HG03571 (cell line): Measurements from ENCODE around the gene TIMM9.
A peak's percentile ranks its signal among the peaks of the same experiment; 100 is the strongest.
"Not testable (repeated sequence)": the region's sequence is repeated elsewhere in the genome, so short reads cannot be mapped to it uniquely, and the experiment has no call there.

Source experiments
- ATAC-seq: cut with Tn5 transposase; IDR thresholded peaks from one replicate; pipeline ENCODE4 v1.9.1; 2021; ENCODE audit not compliant: unreplicated experiment

TIMM9 gene, protein sequence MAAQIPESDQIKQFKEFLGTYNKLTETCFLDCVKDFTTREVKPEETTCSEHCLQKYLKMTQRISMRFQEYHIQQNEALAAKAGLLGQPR

GRCh38 chr14:58427281-58428117, at the start of gene TIMM9, which contains the start of gene KIAA0586:
Gene TIMM9, minus strand, starts transcription at chr14:58427531. Its CDS starts 15,586 bp downstream, at chr14:58411945.
Gene KIAA0586, plus strand, starts transcription at chr14:58427719. Its CDS starts 546 bp downstream, at chr14:58428265.
- peak; percentile 82 for ATAC-seq

GRCh38 chr14:58476320-58476719, 49.0 kb upstream of the TIMM9 start:
- ATAC-seq, result no peak

DNA sequence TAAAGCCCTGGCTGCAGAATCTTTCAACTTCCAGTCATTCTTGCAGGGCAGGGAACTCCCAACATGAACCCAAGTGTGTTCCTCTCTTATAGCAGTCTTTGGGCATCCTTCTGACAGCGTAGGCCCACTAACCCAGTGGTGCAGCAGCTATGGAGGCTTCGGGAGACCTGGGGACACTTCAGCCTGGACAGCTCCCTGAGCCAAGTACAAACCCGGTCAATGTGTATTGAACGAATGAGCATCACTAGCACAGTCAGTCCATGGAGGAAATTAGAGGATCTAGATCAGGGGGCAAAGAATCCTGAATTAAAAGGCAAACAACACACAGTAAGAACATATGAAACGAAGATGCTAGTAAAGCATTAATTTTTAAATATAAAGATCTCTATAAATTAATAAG, 42.0 kb upstream of the TIMM9 start:
- ATAC-seq, result no peak

DNA sequence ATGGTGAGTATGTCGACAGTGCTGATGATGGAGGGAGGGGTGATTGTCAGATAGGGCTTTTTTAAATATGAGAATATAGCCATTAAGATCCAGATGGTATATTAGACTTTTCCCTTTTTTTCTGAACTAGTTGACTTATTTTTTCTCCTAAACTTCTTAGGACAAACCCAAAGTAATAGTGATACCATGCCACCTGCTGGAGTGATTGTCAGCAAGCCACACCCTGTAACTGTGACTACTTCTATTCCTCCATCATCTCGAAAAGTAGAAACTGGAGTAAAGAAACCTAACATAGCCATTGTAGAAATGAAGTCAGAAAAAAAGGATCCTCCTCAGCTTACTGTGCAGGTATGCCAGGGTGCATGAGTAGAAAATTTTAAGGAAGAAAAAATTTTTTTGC, 40.2 kb upstream of the TIMM9 start:
- no peak for ATAC-seq

DNA sequence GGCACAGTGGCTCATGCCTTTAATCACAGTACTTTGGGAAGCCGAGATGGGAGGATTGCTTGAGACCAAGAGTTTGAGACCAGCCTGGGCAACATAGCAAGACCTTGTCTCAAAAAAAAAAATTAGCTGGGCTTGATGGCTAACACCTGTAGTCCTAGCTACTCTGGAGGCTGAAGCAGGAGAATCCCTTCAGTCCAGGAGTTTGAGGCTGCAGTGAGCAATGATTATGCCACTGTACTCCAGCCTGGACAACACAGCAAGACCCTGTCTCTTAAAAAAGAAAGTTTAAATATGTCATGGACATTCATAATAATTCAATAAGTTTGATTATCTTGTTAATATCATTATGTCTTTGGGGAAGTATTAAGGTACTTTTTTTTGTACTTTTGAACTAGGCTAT, 39.1 kb upstream of the TIMM9 start:
- no peak for ATAC-seq

DNA sequence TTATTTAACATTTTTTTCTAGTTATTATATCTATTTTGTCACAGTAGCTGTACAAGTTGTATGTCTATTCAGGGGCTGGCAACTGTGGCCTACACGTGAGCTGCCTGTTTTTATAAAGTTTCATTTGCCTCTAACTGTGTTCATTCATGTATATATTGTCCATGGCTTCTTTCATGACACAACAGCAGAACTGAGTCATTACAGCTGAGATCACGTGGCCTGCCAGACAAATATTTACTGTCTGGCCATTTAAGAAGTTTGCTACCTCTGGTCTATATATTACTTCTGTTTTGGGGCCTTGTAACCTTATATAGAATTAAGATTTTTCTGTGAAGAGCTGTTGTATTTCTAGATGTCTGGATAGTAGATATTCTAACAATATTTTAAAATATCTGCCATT, 38.1 kb upstream of the TIMM9 start:
- ATAC-seq, result no peak

DNA sequence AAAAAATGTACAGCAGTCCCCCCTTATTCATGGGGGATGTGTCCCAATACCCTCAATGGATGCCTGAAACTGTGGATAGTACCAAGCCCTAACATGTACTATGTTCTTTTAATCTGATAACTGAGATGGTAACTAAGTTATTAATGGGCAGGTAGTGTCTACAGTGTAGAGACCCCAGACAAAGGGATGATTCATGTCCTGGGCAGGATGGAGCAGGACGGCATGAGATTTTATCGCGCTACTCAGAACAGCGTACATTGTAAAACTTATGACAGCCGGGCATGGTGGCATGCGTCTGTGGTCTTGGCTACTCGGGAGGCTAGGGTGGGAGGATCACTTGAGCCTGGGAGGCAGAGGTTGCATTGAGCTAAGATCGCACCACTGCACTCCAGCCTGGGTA, 37.3 kb upstream of the TIMM9 start:
- no peak for ATAC-seq

GRCh38 chr14:58463147-58463546, 35.8 kb upstream of the TIMM9 start:
- no peak for ATAC-seq

GRCh38 chr14:58460772-58461171, 33.4 kb upstream of the TIMM9 start:
- ATAC-seq, result no peak

GRCh38 chr14:58455593-58456265, 28.4 kb upstream of the TIMM9 start:
- no peak for ATAC-seq

GRCh38 chr14:58444627-58445026, 17.3 kb upstream of the TIMM9 start:
- ATAC-seq, result no peak

DNA sequence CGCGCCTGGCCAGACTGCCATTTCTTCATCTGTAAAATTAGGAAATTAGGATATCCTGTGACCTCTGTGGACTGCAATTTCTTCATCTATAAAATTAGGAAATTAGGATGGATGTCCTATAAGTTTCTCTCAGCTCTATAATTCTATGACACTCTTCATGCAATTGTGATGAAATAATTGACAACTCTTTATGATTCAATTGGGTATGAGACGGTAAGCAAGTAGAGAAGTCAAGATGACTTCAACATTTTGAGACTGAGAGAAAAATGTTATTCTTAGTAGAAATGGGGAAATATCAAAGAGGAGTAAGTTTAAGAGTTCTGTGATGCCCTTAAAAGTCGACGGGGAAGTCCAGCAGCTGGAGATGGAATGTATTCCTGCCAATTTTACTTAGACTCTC, 12.1 kb upstream of the TIMM9 start:
- ATAC-seq, result no peak

DNA sequence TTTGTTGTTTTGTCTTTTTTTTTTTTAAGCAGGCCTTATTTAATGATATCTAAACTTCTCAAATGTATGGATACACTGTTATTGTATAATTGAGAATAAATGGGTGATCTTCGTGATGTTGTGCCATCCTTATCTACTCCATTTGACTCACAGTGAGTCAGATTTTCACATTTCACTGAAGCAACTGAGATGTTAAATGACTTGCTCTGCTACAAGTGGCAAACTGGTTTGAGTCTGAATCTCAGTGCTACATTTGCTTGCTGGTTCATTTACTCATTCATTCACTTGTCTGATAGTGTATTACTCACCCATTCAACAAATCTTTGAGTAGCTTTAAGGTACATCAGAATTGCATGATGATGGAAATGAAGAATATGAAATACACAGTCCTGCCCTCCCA, 2.8 kb upstream of the TIMM9 start:
- no peak for ATAC-seq

DNA sequence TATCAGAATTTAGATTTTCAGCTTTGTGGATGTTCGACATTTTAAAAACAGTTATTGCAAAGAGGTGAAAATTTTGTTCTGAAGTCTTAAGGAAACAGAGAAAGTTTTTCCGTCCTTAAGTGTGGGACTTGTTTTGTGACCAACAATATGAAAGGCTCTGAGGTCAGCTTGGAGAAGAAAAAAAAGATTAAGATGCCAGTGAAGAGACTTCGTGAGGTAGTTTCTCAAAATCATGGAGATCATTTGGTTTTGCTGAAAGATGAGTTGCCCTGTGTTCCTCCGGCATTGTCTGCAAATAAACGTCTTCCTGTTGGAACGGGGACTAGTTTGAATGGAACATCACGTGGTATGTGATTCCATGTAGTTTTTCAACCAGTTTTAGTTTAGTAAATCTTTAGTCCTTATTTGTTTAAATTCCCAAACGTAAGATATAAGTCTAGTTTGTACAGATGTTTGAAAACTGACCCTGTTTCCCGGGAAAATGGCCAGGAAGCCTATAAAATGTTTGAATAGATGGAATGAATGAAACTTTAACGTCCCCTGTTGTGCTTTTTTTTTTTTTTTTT, 870 bp upstream of the TIMM9 start:
- no peak for ATAC-seq

- ATAC-seq, result peak; percentile 36
Measured at GRCh38 chr14:58426670-58427280, 556 bp downstream of the TIMM9 start.

GRCh38 chr14:58416934-58417333, 10.4 kb downstream of the TIMM9 start:
- ATAC-seq, result not testable (repeated sequence)

- ATAC-seq, result no peak
Measured at GRCh38 chr14:58415636-58416547, 11.4 kb downstream of the TIMM9 start.

DNA sequence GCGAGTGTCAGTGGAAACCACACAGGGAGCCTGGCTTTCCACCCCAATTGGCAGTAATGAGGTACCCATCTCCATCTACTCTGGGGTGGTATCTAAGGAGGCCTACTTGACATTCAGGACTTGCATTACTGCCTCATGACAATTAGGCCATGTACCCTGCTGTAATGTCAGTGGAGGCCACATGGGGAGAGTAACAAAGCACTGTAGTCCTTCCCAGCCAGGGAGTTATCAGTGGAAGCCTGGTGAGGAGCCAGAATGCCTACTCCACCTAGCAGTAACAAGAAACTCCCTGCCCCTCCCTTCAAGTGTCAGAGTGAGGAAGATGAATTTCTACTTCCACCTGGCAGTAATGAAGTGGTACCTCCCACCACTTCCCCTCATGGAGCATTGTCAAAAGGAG, 12.5 kb downstream of the TIMM9 start:
- no peak for ATAC-seq

GRCh38 chr14:58408681-58409215, 18.6 kb downstream of the TIMM9 start:
- ATAC-seq, result no peak

- no peak for ATAC-seq
Measured at GRCh38 chr14:58401587-58401986, 25.7 kb downstream of the TIMM9 start.
